Measurements from ENCODE around the gene SOX15. TPM values are rescaled to one million over a fixed set of nuclear protein-coding genes. Genes with fewer than 3 reads are reported as not detected.
A peak's percentile ranks its signal among the peaks of the same experiment; 100 is the strongest.
"Not testable (repeated sequence)": the region's sequence is repeated elsewhere in the genome, so short reads cannot be mapped to it uniquely, and the experiment has no call there.

SOX15 gene
- total RNA-seq, 1 experiment from 2014 or later, result 0.57 TPM

DNA sequence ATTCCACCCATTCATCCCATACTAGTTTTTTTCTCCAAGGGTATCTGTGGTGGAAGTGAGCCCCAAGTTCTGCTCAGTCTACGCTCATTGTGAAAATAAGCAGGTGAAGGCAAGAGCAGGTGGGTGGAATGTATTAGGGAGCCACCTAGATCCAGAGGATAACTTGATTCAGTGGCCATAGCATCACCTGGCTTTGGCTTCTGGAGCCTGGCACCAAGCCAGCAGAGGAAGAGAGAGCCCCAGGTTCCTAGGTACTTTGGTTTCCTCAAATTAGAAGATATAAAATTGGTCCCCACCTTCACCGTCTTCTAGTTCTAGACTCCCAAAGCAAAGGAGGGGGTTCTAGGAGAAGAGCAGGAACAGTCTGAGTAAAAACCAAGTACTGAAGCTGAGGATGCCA is 20.7 kb upstream of the SOX15 start:
- no peak for DNase-seq (ENCODE audit: low read depth)

DNA sequence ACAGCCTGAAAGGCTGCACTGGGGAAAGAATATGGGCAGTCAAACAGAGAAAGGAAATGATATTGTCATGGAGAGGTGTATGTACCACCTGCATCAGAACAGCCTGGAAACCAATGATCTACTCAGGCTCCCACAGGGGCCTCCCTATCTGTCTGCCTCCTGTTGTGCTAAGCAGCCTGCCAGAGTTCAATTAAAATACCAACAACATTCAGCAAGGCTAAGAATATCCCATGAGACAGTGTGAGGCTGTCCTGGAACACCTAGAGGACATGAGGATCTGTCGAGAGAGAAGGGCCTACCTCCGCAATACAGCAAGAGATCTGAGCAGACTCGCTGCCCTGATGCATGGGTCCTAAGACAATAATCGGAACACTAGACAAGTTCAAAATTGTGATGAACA is 16.4 kb upstream of the SOX15 start:
- no peak for DNase-seq (ENCODE audit: low read depth)

DNA sequence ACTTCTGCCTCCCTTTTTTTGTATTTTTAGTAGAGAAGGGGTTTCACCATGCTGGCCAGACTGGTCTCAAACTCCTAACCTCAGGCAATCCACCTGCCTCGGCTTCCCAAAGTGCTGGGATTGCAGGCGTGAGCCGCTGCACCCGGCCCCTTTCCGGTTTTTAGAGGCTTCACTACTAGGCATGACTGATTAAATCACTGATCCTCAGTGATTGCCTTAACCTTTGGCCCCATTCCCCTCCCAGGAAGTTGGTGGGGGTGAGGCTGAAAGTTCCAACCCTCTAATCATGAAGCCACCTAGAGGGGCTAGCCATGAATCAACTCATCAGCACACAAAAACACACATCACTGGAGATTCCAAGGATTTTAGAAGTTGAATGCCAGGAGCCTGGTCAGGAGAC is 7.7 kb upstream of the SOX15 start:
- DNase-seq (ENCODE audit: low read depth), result not testable (repeated sequence)

DNA sequence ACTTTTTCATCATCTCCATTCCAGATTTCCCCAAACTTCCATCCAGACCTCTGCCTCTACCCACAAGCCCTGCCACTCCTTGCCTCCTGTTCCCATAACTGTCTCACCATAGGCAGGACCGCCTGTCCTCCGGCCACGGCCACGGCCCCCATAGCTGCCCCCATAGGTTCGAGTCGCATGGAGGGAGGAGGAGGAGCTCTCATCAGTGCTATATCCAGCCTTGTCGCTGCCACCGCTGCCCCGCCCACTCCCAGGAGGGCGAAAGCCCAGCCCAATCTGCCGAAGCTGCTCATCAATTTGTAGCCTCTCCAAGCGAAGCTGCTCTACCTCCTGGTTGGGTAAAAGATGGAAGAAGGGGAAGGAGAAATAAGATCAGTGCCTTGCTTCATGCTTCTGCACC is 3.4 kb upstream of the SOX15 start:
- no peak for DNase-seq (ENCODE audit: low read depth)

DNA sequence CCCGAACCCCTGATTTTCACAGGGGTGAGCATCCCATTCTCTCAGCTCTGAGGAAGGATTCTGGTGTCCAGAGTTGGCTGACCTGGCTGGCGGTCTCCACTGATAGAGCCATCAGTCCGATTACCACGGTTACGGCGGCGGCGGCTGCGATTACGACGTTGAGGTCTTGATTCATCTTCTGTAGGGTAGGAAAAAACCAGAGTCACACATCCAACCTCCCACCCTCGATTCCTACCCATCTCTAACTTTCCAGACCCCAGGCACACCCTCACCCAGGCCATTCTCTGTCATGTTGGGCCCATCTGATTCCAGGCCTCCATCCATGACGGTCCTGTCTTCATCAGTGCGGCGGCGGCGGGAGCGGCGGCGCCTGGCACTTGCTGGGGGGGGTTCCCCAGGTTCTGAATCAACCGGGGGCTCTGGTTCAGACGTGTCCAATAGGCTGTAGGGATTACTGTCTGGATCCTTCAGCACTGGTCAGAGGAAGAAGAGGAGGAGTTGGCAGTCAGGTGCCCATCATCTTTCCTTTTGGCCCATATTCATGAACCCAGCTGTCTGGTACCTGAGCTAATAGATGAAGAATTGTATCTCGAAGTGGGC is 2.6 kb upstream of the SOX15 start:
- no peak for DNase-seq (ENCODE audit: low read depth)

DNA sequence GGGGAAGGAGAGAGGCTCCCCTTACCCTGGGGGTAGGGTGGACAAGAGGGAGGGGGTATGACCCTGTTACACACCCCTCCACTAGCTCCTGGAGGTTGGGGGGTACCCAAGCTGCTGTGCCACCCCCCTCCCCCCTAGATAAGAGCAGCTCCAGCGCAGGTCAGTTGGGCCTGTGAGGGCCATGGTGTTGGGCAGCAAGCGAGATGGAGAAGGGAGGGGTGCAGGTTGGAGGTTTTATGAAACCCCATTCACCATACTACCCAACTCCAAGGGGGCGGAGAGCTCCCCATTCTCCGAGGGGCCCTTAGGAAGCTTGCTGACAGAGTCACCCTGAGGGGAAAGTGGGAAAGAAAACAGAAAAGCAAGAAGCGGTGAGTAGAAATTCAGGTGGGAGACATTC is 1.7 kb upstream of the SOX15 start:
- DNase-seq (ENCODE audit: low read depth), result no peak

DNA sequence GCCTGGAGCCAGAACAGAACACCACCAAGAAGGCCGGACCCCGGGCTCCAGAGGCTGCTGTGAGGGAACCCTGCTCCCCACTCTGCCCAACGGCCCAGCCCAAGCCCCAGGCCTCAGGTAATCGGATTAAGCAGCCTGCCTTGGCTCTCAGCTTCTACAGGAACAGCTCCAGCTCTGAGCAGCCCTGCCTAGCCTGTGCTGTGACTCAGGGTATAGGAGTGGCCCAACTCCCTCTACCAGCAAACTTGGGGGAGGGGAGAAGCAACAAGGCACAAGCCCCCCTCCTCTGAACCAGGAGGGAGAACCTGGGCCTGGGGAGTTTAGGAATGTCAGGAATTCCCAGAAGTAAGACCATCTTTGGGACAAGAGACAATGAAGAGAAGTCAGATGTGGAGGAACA is 849 bp upstream of the SOX15 start:
- DNase-seq (ENCODE audit: low read depth), result peak; percentile 63

DNA sequence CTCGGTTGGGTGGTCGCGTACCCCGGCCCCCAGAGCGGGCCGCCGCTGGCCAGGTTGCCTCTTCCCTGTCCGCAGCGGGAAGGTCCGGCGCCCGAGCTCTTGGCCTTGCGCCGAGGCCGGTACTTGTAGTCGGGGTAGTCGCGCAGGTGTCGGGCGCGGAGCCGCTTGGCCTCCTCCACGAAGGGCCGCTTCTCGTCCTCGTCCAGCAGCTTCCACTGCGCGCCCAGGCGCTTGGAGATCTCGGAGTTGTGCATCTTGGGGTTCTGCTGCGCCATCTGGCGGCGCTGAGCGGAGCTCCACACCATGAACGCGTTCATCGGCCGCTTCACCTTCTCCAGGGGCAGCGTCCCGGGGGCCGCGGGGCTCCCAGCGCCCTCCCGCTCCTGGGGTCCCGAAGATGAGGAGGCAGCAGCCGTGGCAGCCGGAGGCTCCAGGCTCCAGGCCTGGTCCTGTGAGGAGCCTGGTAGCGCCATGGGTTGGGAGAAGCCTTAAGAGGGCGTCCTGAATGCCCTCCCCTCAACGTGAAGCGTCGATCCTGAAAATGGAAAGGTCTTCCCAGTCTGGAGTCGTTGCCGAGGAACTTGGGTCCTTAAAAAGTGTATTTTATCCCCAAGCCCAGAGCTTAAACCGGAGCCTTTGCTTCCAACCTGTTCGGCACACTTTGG is 558 bp downstream of the SOX15 start:
- DNase-seq (ENCODE audit: low read depth), result peak; percentile 84

DNA sequence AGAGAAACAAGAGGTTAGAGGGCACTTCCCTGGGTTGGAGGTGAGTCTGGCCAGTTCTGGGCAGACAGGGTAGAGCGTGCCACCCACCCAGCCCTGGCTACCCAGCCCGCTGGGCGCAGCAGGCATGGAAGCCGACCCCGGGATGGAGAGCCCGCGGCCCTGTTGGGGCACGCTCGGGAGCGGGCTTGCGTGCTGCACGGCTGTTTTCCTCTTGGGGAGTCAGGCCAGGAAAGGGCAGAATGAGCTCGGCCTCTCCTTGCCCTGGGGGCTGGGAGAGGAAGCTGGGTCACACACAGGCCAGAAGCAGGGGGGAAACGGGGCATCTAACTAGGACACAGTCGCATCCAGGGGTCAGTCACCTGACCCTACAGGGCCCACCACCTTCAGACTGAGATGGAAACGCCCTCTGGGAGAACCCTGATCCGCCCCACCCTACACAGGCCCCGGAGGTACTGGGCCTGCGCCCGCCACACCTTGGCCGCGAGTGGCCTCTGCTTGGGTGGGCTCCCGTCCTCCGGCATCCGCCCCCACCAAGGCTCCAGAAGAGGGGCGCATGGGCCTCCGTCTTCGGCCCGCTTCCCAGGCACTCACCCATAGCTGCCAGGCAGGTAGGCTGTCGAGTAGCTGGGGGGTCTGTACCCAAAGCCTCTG is 1.2 kb downstream of the SOX15 start:
- DNase-seq (ENCODE audit: low read depth), result no peak

DNA sequence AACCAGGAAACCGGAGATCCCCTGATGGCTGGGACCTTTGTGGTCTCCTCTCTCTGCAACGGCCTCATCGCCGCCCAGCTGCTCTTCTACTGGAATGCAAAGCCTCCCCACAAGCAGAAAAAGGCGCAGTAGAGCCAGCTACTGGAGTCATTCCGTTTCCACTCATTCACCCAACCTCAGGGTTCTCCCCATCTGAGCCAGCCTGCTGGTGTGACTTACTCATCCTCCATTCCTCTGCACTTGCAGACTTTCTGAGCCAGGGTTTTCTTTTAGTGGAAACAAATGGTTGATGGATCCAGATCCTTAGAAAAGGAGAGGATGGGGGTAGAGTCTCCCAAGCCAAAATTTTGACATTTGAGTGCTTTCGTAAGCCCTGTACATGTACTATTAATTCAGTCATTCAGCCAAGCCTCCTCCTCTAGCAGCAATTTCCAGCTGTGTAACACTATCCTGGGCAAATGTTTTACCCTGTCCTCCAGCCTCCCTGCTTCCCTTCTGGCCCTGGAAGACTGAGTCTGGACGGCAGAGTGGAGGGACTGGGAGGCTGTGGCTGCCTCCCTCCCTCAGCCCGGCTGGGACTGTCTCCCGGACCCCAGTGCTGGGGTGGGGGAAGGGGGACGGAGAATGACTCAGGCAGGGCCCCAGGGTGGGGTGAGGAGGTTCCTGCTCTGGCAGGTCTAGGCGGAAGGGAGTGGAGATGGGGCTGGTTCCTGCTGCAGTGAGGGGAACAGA is 2.3 kb downstream of the SOX15 start:
- DNase-seq (ENCODE audit: low read depth), result peak; percentile 83

DNA sequence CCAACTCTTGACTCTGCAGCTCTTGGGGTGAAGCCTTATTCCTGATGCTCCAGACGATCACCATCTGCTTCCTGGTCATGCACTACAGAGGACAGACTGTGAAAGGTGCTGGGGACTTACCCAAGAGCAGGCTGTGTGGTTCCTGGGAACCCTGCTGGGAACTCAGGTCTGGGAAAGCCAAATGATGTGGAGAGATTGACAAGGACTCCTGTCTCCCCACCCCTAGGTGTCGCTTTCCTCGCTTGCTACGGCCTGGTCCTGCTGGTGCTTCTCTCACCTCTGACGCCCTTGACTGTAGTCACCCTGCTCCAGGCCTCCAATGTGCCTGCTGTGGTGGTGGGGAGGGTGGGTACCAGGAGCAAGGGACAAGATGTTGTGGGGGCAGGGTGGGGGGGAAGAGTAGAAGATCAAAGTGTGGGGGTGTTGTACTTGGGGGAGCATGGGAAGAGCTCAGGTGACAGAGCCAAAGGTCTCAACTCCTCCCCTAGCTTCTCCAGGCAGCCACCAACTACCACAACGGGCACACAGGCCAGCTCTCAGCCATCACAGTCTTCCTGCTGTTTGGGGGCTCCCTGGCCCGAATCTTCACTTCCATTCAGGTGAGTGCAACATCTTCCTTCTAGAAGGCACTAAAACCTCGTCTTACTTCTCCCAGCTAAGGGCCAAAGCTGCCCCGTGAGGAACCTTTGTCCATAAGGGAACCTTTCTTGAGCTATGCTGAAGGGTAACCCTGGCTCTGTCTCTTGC is 3.0 kb downstream of the SOX15 start:
- peak; percentile 51 for DNase-seq (ENCODE audit: low read depth)

DNA sequence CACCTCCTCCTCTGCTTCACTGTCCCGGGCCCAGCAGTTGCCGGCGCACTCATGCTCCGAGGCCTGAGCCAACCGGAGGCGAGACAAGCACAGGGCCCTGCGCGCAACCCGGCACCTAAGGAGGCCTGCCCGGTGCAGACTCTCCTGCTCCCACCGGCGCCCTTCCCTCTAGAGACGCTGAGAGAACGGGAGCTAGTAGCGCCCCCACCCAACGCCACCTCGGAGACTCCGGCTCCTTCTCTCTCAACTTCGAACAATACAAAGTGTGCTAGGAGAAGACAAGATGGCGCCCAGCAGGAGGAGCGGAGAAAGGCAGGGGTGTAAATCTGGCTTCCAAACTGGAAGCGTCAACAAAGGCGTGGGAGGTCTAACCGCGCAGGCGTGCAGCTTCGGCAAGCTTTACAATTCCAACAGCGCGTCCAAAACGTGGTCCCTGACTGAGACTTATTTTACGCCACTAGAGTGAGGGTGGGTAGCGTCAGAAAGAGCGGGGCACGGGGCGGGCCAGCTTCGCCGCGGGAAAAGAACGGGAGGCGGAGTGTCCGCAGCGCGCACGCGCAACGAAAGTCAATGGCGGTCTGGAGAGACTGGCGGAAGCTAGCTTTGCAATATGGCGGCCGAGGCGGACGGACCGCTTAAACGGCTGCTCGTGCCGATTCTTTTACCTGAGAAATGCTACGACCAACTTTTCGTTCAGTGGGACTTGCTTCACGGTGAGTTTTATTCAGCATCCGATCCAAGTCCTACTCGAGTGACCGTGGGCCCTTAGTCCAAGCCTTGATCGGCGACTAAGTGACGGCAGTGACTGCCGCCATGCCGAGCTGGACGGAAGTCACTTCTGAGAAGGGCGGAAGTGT is 6.4 kb downstream of the SOX15 start, which contains the start of gene MPDU1:
Gene MPDU1, plus strand, starts transcription at position 600 of the 857 bp plus-strand sequence. Its CDS starts 11 bp downstream, at position 611.
- peak; percentile 98 for DNase-seq (ENCODE audit: low read depth)

DNA sequence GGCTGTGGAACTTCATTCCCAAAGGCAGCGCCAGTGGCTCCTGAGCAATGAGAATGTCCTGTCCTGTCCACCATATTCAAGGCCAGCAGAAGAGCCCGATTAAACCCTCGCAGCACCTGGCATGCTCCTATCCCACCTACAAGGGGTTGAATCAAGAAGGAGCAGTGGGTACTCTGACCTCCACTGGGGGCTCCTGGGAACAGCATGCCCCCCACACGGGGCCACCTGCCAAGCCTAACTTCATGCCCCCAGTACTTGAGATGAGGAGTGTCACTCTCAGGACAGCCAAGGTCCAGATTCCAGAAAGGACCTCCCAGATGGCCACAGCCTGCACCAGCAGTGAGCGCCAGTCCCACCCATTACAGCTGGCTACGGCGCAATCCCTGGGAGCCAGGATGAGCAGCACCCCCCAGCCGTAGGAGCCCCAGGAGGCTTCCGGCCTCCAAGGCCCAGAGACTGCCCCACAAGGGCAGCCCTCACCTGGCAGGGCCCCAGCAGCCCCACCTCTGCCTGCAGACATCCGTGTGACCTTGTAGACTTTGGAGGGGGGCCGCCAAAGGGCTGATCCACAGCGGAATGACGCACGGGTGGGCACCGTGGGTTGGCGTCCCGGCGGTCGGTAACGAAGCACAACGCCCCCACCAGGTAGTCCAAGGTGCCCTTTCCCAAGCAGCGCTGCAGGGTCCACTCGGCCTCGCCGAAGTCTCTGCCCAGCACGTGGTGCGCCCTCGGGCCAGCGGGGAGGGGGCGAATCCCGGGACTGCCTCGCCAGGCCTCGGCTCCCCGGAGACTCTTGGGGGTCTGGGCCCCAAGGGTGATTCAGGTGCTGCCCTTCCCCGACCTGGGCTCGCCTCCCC is 7.3 kb downstream of the SOX15 start:
- no peak for DNase-seq (ENCODE audit: low read depth)

DNA sequence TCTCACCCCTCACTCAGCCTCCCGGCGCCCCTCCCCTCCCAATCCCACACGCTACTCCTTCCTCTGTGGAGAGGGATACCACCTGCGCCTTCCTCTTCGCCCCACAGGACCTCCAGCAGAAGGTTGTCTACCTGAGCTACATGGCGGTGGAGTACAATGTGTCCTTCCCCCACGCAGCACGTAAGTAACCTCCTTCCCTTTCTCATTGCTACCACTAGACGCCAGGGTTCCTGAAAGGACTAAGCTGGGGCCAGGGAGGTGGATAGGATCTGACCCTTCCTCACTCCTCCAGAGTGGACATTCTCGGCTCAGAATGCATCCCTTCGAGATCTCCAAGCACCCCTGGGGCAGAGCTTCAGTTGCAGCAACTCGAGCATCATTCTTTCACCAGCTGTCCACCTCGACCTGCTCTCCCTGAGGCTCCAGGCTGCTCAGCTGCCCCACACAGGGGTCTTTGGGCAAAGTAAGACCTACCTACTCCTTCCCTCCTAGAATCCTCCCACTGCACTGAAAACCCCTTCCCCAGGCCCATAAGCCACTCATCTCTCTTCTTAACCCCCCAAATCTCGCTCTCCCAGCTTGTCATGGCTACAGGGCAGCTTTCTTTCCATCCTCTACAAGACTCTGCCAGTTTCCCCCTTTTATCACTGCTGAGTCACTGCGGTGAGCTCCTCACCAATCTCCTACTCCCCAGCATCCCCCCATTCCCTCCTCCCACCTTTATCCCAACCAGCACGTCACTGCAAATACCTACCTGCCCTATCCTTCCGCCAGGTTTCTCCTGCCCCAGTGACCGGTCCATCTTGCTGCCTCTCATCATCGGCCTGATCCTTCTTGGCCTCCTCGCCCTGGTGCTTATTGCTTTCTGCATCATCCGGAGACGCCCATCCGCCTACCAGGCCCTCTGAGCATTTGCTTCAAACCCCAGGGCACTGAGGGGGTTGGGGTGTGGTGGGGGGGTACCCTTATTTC is 9.0 kb downstream of the SOX15 start:
- DNase-seq (ENCODE audit: low read depth), result peak; percentile 57

DNA sequence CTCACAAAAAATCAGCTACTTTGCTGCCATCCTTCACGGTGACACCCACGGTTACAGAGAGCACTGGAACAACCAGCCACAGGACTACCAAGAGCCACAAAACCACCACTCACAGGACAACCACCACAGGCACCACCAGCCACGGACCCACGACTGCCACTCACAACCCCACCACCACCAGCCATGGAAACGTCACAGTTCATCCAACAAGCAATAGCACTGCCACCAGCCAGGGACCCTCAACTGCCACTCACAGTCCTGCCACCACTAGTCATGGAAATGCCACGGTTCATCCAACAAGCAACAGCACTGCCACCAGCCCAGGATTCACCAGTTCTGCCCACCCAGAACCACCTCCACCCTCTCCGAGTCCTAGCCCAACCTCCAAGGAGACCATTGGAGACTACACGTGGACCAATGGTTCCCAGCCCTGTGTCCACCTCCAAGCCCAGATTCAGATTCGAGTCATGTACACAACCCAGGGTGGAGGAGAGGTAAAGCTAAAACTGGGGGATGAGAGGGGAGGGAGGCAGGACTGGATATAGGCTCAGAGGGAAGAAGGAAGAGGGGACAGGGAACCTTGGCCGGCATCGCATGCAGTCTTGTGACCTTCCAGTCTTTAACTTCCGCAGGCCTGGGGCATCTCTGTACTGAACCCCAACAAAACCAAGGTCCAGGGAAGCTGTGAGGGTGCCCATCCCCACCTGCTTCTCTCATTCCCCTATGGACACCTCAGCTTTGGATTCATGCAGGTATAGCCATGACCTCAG is 9.9 kb downstream of the SOX15 start:
- DNase-seq (ENCODE audit: low read depth), result no peak

DNA sequence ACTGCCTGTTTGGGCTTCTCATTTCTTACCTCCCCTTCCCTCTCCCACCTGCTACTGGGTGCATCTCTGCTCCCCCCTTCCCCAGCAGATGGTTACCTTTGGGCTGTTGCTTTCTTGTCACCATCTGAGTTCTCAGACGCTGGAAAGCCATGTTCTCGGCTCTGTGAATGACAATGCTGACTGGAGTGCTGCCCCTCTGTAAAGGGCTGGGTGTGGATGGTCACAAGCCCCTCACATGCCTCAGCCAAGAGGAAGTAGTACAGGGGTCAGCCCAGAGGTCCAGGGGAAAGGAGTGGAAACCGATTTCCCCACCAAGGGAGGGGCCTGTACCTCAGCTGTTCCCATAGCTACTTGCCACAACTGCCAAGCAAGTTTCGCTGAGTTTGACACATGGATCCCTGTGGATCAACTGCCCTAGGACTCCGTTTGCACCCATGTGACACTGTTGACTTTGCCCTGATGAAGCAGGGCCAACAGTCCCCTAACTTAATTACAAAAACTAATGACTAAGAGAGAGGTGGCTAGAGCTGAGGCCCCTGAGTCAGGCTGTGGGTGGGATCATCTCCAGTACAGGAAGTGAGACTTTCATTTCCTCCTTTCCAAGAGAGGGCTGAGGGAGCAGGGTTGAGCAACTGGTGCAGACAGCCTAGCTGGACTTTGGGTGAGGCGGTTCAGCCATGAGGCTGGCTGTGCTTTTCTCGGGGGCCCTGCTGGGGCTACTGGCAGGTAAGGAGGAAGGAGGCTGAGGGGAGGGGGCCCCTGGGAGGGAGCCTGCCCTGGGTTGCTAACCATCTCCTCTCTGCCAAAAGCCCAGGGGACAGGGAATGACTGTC is 10.7 kb downstream of the SOX15 start, which contains the start of gene CD68:
Gene CD68, plus strand, starts transcription at position 638 of the 833 bp plus-strand sequence. Its CDS starts 40 bp downstream, at position 678.
- DNase-seq (ENCODE audit: low read depth), result peak; percentile 97

Measured in Daoy (cell line).